Breast epithelium (tissue), 3 donors: ENCODE results near the gene GNPTAB.

ENCODE experiments used
- CTCF ChIP-seq, 3 donors: fragments of 450-650 bp; IDR thresholded peaks; one replicate each; pipeline ENCODE4 v1.5.1; 2016 to 2017; ENCODE audit warnings: antibody characterized with exemption in 3 of 3, mild to moderate bottlenecking in 3 of 3, moderate library complexity in 3 of 3
- POLR2A ChIP-seq: fragments of 450-650 bp; IDR thresholded peaks from one replicate; pipeline ENCODE4 v1.6.1; 2016; ENCODE audit warnings: antibody characterized with exemption, mild to moderate bottlenecking, moderate library complexity

GRCh38 chr12:101824831-101825230, 5.9 kb downstream of the GNPTAB start:
- TF ChIP-seq CTCF (IDR thresholded peaks at IDR 0.05) (no peak), POLR2A (no peak)
